ENCODE data around the gene RPS10.

Gene RPS10

GRCh38 chr6:34425498-34426410 lies at the start of gene RPS10:
TSS of gene RPS10 (minus strand) at chr6:34426069. CDS start at chr6:34425221, 848 bp downstream.
- peak; percentile 91 for DNase-seq

DNA sequence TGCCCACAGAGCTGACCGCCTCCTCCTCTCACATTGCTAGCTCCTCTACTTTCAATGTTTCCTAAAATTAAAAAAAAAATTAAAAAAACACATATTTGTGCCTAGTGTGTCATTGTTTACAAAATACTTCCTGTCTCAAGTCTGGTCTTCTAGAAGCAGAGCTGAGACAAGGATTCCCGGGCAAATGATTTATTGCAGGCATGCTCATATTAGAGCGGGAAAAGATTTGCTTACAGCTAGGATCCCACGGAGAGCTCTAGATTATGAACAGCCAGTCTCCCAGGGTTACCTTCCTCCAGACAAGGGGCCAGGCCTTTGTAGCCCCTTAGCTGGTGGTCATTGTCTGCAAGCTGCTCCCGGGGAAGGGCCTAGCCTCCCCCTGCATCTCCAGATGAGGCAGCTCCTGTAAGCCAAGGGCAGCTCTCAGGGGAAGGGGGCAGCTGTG lies 49.4 kb upstream of the RPS10 start:
- no peak for DNase-seq

DNA sequence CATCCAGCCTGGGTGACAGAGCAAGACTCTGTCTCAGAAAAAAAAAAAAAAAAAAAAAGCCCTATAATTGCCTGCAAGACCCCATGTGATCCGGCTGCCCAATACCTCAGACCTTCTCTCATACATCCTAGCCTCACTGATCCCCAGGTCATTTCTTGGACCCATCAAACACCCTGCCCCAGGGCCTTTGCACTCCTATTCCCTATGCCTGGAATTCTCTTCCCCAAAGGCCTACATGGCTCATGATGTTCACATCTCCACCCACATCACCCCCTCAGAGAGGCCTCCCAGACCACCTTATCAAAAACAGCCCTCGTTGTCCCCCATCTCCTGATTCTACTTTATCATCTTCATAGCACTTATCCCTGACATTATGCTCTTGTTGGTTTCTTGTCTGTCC lies 48.9 kb upstream of the RPS10 start:
- no peak for DNase-seq

- DNase-seq = no peak
Measured at GRCh38 chr6:34473967-34474366, 48.1 kb upstream of the RPS10 start.

- no peak for DNase-seq
Measured at GRCh38 chr6:34472425-34472824, 46.6 kb upstream of the RPS10 start.

- DNase-seq = no peak
Measured at GRCh38 chr6:34469499-34469898, 43.6 kb upstream of the RPS10 start.

- DNase-seq = peak in 1 of 2 donors; percentile 33
Measured at GRCh38 chr6:34468378-34468892, 42.6 kb upstream of the RPS10 start.

- DNase-seq = no peak
Measured at GRCh38 chr6:34466242-34467185, 40.6 kb upstream of the RPS10 start.

DNA sequence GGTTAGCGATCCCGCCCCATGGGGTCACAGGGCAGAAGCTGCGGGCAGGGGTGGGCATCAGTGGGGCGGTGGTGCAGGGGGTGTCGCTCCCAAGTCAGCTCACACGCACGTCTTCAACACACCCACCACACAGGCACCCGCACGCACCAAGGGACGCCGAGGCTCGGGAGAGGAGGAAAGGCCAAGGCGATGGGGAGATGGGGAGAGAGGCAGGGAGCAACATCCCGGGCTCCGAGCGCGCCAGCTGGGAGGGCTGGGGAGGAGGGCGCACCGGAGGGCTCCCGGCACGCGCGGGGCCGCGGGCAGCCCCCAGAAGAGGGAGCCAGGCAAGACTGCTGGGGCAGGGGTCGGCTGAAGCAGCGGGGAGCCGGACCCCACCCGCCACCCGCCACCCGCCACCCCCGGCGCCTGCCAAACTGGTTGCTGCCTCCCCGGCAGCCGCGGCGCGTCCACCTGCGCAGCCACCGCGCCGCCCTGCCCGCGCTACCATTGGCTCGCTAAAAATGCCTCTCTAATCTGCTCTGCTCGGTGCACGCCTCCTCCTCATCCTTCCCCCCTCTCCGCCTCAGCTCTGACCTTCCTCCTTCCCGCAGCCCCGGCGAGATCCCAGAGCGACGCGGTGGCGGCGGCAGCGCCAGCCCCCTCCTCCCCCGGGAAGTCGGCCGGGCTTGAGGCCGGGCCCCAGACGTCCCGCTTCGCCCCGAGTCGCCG lies 39.8 kb upstream of the RPS10 start, which contains the start of gene PACSIN1:
Gene PACSIN1 (plus strand): TSS at position 546 of the 711 bp plus-strand sequence. CDS start 60,230 bp downstream, outside the sequence.
- peak; percentile 6 to 16 for DNase-seq

GRCh38 chr6:34463849-34464248 lies 38.0 kb upstream of the RPS10 start:
- no peak for DNase-seq

GRCh38 chr6:34463299-34463698 lies 37.4 kb upstream of the RPS10 start:
- DNase-seq = no peak

DNA sequence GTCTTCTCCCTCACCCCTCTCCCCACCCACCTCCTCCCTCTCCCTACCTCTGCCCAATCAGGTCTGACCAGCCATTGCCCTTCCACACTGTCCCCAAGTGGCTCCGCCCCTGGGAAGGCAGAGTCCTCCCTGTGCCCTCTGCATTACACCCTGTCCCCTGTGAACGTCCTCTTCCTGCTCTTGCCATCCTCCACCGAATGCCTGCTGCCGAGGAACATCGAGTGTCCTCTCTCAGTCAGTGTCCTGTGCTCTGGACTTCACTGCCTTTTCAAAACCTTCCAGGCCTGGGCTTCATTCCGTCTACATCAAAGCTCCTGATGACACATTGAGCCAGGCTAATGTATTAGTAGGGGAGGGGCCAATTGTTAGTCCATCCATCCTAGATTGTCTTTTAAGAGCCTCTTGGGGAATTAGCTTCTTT lies 36.7 kb upstream of the RPS10 start:
- DNase-seq = no peak

- no peak for DNase-seq
Measured at GRCh38 chr6:34462010-34462409, 36.1 kb upstream of the RPS10 start.

DNA sequence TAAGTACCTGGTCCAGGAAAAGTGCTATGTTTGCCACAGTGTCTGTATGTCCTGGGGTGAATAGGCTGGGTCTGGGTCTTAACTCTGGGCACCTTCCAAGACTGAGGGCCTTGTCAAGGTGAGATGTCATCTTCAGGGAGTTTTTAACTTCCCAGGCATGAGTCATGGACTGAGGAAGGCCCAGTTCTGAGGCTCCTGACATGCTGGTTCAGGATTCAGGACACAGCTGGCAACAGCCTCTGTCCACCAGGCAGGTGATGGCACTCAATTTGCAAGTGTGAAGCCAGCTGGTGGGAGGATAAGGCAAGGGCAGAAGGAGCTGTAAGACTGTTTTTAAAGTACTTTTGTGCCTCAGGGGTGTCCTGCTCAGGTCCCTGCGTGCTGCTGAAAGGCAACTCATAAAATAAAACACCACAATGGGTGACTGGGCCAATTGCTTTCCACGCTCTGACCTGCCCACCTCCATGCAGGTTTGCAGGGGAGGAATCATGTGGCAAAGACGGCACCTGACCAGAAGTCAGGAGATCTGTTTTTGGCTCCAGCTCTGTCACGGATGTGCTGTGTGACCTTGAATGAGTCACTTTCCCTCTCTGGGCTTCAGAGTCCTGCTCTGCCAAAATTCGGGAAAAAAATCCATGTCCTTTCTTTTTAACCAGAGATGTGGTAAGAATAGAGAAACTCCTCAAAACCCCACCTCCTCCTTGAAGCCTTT lies 35.1 kb upstream of the RPS10 start:
- DNase-seq = no peak

DNA sequence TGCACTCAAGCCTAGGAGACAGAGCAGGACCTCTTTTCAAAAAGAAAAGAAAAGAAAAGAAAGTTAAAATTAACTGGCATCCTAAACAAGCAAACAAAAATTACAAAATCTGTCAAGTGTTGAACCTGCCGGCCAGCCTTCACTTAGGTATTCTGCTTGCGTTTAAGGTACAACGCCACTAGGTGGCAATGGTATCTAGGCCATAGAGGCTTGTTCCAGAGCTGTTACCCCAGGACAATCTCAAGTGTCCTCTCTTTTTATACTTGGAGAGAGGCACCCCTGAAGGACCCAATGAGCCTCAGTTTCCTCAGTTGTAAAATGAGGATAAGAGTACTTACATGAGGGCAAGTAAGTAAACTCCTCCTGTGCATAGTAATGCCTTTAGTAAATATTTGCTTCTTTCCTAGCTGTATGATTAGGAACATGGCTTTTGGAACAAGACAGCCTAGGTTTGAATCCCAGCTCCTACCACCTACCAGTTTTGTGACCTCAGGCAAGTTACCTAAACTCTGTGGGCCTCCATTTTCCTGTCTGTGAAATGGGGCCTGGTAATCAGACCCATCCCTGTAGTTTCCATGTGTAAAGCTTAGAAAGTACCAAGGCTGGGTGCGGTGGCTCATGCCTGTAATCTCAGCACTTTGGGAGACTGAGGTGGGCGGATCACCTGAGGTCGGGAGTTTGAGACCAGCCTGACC lies 34.2 kb upstream of the RPS10 start:
- peak; percentile 46 to 63 for DNase-seq

- no peak for DNase-seq
Measured at GRCh38 chr6:34457742-34458735, 32.2 kb upstream of the RPS10 start.

- no peak for DNase-seq
Measured at GRCh38 chr6:34457382-34457741, 31.5 kb upstream of the RPS10 start.

DNA sequence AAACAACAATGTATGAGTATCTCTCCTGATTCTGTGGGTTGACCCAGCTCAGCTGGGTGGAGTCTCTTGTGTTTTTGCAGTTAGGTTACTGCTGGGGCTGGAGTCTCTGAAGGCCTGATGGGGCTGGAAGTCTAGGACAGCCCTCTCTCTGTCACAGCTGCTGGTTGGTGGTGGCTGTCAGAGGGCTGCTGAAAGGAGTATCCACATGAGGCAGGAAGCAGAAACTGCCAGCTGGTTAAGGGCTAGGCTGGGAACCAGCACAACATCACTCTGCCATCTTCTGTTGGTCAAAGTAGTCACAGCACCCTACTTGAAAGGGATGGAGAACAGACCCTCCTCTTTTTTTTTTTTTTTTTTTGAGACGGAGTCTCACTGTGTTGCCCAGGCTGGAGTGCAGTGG lies 30.0 kb upstream of the RPS10 start:
- DNase-seq = no peak

- no peak for DNase-seq
Measured at GRCh38 chr6:34451192-34451591, 25.3 kb upstream of the RPS10 start.

DNA sequence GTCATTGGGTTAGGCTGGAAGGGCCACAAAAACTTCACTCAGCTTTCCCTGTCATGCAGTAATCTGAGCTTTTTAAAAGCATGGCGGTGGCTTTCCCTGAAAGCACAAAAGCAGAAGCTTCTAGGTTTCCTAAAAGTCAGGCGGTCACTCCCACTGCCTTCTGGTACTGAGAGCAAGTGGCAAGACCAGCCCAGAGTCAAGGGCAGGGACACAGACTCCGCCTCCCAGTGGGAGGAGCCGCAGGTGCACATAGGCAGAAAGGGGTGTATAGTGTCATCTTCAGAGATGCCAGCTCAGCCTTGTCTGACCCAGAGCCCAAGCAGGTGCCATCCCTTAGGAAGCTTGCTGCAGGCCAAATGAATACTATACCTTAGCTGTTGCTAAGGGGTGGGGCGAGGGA lies 22.0 kb upstream of the RPS10 start:
- no peak for DNase-seq
